ENCODE data around the gene VSIR. TPM values are rescaled to one million over a fixed set of nuclear protein-coding genes. Genes with fewer than 3 reads are reported as not detected.

Gene VSIR
- total RNA-seq, 4 donors from 2014 or later, result 54.3 to 77.0 (median 61.6) TPM

- 0 to 20% methylated on average over 1 to 2 of the region's 2 CpGs for WGBS, 2 donors (ENCODE audit: low coverage in 1 of 2)
- no peak for TF ChIP-seq EP300 (IDR thresholded peaks at IDR 0.05; ENCODE audit: low read depth)
- peak; percentile 42 for TF ChIP-seq POLR2A (IDR thresholded peaks at IDR 0.05)
- TF ChIP-seq POLR2AphosphoS5 (IDR thresholded peaks at IDR 0.05), result peak; percentile 78 to 86 (median 81)
- no peak for TF ChIP-seq CTCF (IDR thresholded peaks at IDR 0.05)
- peak overlapping the region; percentile 91 to 98 (median 94) for H3K27ac ChIP-seq
- H3K4me1 ChIP-seq, result peaks cover 50 to 75% (median 64%) of the 10 kb centered on the region in 4 donors
- in situ Hi-C loops (cut with MboI; ENCODE audit: low pct_ligation_motif_present in 1 of 4, low pct_unique_long_range_greater_than_20kb in 1 of 4, low sequenced_read_pairs in 3 of 4), result loop anchor here in 2 of 4 donors (10.0 kb wide), 2 partner anchors 47 to 57 kb away; partner anchors contain the start of gene C10orf105 (in 1 of the 2)
- DNase-seq, result peak; percentile 69
- no peaks in the 10 kb centered on the region for H3K9me3 ChIP-seq
- H3K36me3 ChIP-seq, result no peaks in the 10 kb centered on the region
- no peaks in the 10 kb centered on the region for H3K27me3 ChIP-seq
- H3K4me3 ChIP-seq, result peak overlapping the region; percentile 58 to 86 (median 75)
- intact Hi-C loops (cut with DNase I; ENCODE audit: low total_unique reads), result loop anchor here (5.0 kb wide), 1 partner anchor 190 kb away; the partner anchor contains the start of gene CHST3
Measured at GRCh38 chr10:71771821-71772617, 1.3 kb downstream of the VSIR start.

- Histone ChIP-seq H3K36me3 (no peaks in the 10 kb centered on the region), H3K4me1 (peaks cover 58 to 83% (median 70%) of the 10 kb centered on the region in 4 donors), H3K4me3 (peak overlapping the region in 2 of 4 donors; percentile 58 to 86), H3K9me3 (no peaks in the 10 kb centered on the region), H3K27ac (peak overlapping the region; percentile 91 to 98 (median 94)), H3K27me3 (no peaks in the 10 kb centered on the region)
- intact Hi-C loops (cut with DNase I; ENCODE audit: low total_unique reads) (loop anchor here (5.0 kb wide), 1 partner anchor 191 kb away; the partner anchor contains the start of gene CHST3), in situ Hi-C loops (cut with MboI; ENCODE audit: low pct_ligation_motif_present in 1 of 4, low pct_unique_long_range_greater_than_20kb in 1 of 4, low sequenced_read_pairs in 3 of 4) (loop anchor here in 2 of 4 donors (10.0 kb wide), 2 partner anchors 46 to 56 kb away; partner anchors contain the start of gene C10orf105 (in 1 of the 2))
- no peak for DNase-seq
- TF ChIP-seq POLR2A (IDR thresholded peaks at IDR 0.05) (no peak), EP300 (IDR thresholded peaks at IDR 0.05; ENCODE audit: low read depth) (no peak), POLR2AphosphoS5 (IDR thresholded peaks at IDR 0.05) (no peak), CTCF (IDR thresholded peaks at IDR 0.05) (no peak)
- WGBS, 2 donors (ENCODE audit: low coverage in 1 of 2), result 64% methylated on average over 2 of the region's 2 CpGs; no CpG with 5 or more reads in 1 of the 2 donors
Measured at GRCh38 chr10:71771204-71771603, 2.1 kb downstream of the VSIR start.

GRCh38 chr10:71770789-71771188, 2.5 kb downstream of the VSIR start:
- Histone ChIP-seq H3K27ac (peak overlapping the region; percentile 91 to 98 (median 94)), H3K9me3 (no peaks in the 10 kb centered on the region), H3K36me3 (no peaks in the 10 kb centered on the region), H3K27me3 (no peaks in the 10 kb centered on the region), H3K4me3 (peak overlapping the region in 2 of 4 donors; percentile 58 to 86), H3K4me1 (peaks cover 62 to 87% (median 74%) of the 10 kb centered on the region in 4 donors)
- intact Hi-C loops (cut with DNase I; ENCODE audit: low total_unique reads) (loop anchor here (5.0 kb wide), 1 partner anchor 192 kb away; the partner anchor contains the start of gene CHST3), in situ Hi-C loops (cut with MboI; ENCODE audit: low pct_ligation_motif_present in 1 of 4, low pct_unique_long_range_greater_than_20kb in 1 of 4, low sequenced_read_pairs in 3 of 4) (loop anchor here in 2 of 4 donors (10.0 kb wide), 2 partner anchors 46 to 56 kb away; partner anchors contain the start of gene C10orf105 (in 1 of the 2))
- TF ChIP-seq POLR2AphosphoS5 (IDR thresholded peaks at IDR 0.05) (peak in 2 of 3 donors; percentile 12 to 33), EP300 (IDR thresholded peaks at IDR 0.05; ENCODE audit: low read depth) (no peak)
- WGBS, 2 donors (ENCODE audit: low coverage in 1 of 2), result 75% methylated on average over 3 of the region's 3 CpGs; no CpG with 5 or more reads in 1 of the 2 donors
- DNase-seq, result peak; percentile 47

GRCh38 chr10:71770255-71770654, 3.1 kb downstream of the VSIR start:
- H3K27ac ChIP-seq, result peak overlapping the region; percentile 91 to 98 (median 94)
- TF ChIP-seq POLR2AphosphoS5 (IDR thresholded peaks at IDR 0.05) (no peak), POLR2A (IDR thresholded peaks at IDR 0.05) (no peak), CTCF (IDR thresholded peaks at IDR 0.05) (no peak), EP300 (IDR thresholded peaks at IDR 0.05; ENCODE audit: low read depth) (no peak)
- 87% methylated on average over 3 of the region's 3 CpGs; no CpG with 5 or more reads in 1 of the 2 donors for WGBS, 2 donors (ENCODE audit: low coverage in 1 of 2)
- in situ Hi-C loops (cut with MboI; ENCODE audit: low pct_ligation_motif_present in 1 of 4, low pct_unique_long_range_greater_than_20kb in 1 of 4, low sequenced_read_pairs in 3 of 4) (loop anchor here in 2 of 4 donors (10.0 kb wide), 2 partner anchors 45 to 55 kb away; partner anchors contain the start of gene C10orf105 (in 1 of the 2)), intact Hi-C loops (cut with DNase I; ENCODE audit: low total_unique reads) (loop anchor here (5.0 kb wide), 1 partner anchor 192 kb away; the partner anchor contains the start of gene CHST3)
- no peak for DNase-seq
- H3K4me3 ChIP-seq, result peak overlapping the region in 1 of 4 donors; percentile 86
- peaks cover 67 to 93% (median 80%) of the 10 kb centered on the region in 4 donors for H3K4me1 ChIP-seq
- no peaks in the 10 kb centered on the region for H3K27me3 ChIP-seq
- H3K36me3 ChIP-seq, result no peaks in the 10 kb centered on the region
- no peaks in the 10 kb centered on the region for H3K9me3 ChIP-seq

Measured in transverse colon (tissue), 4 donors.